ENCODE data around the gene MCF2L.
"Not testable (repeated sequence)": the region's sequence is repeated elsewhere in the genome, so short reads cannot be mapped to it uniquely, and the experiment has no call there.

Gene MCF2L

GRCh38 chr13:113049521-113049941 is 80.5 kb downstream of the MCF2L start:
- H3K27ac Mint-ChIP-seq, result no peak overlapping the region
- no peak overlapping the region for H3K4me3 Mint-ChIP-seq
- no peaks in the 10 kb centered on the region for H3K36me3 Mint-ChIP-seq
- H3K27me3 Mint-ChIP-seq, result no peaks in the 10 kb centered on the region
- peak; percentile 10 for DNase-seq
- H3K4me1 Mint-ChIP-seq, result no peaks in the 10 kb centered on the region
- CTCF ChIA-PET, result no interaction called here
- no peaks in the 10 kb centered on the region for H3K9me3 Mint-ChIP-seq

DNA sequence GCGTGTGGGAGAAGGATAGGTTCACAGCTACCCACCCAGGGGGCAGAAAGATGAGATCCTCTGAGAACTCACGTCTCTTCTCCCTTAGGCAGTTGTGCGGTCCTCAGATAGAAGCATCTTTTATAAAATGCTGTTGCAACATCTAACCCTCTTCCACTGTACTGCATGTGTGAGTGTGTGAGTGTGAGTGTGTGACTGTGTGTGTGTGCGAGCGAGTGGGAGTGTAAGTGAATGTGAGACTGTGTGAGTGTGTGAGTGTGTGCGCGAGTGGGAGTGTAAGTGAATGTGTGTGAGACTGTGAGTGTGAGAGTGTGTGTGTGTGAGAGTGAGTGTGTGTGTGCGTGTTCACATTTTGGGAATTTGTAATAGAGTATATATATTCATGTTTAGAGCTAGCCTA is 81.0 kb downstream of the MCF2L start:
- H3K36me3 Mint-ChIP-seq, result no peaks in the 10 kb centered on the region
- CTCF ChIA-PET, result no interaction called here
- H3K4me1 Mint-ChIP-seq, result no peaks in the 10 kb centered on the region
- DNase-seq, result no peak
- H3K27me3 Mint-ChIP-seq, result no peaks in the 10 kb centered on the region
- no peak overlapping the region for H3K4me3 Mint-ChIP-seq
- H3K9me3 Mint-ChIP-seq, result no peaks in the 10 kb centered on the region
- no peak overlapping the region for H3K27ac Mint-ChIP-seq

DNA sequence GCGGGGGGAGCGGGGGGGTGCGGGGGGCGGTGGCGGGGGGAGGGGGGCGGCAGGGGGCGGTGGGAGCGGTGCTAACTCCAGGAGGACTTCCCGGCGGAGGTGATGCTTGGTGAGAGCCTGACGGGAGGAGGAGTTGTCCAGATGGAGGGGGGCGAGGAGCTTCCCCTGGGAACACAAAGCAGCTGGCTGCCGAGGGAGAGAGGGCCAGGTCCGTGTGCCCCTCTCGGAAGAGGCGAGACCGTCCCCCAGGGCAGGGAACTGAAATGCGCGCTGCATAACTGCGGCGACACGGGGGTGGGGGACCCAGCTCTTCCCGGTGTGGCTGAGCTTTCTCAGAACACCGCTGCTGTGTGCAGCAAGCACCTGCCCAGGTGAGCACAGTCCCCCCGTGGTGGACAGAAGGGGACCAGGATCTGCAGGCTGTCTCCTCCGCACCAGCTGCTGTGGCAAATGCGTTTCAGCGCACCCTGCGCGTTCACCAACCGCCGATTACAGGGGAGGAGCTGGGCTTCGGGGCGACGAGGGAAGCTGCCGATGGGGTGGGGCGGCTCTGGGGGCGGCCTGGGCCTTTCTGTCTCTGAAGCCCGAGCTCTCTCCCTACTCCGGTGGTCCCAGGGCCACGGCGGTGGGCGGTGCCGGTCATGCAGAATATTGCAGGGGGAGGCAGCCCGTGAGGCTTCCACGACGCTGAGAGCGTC is 81.9 kb downstream of the MCF2L start:
- no peaks in the 10 kb centered on the region for H3K4me1 Mint-ChIP-seq

DNA sequence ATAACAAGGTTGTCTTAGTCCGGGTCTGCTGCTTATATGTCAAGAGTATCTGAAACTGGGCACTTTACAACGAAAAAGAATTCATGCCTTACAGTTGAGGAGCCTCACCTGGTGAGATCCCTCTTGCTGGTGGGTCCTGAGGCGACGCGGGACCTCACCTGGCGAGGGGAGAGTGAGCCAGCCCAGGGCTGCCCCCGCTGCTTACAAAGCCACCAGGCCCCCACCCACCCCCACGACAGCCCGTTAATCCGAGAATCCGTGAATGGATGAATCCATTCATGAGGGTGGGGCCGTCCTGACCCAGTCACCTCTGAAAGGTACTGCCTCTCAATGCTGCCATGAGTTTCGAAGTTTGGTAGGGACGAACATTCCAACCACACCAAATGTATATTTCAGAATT is 82.6 kb downstream of the MCF2L start:
- CTCF ChIA-PET, result no interaction called here

More for the DNA sequence above, 81.9 kb downstream of the MCF2L start:
- DNase-seq, result no peak
- Mint-ChIP-seq H3K4me3 (no peak overlapping the region), H3K27me3 (no peaks in the 10 kb centered on the region), H3K9me3 (no peaks in the 10 kb centered on the region), H3K27ac (no peak overlapping the region), H3K36me3 (no peaks in the 10 kb centered on the region)
- CTCF ChIA-PET, result no interaction called here

DNA sequence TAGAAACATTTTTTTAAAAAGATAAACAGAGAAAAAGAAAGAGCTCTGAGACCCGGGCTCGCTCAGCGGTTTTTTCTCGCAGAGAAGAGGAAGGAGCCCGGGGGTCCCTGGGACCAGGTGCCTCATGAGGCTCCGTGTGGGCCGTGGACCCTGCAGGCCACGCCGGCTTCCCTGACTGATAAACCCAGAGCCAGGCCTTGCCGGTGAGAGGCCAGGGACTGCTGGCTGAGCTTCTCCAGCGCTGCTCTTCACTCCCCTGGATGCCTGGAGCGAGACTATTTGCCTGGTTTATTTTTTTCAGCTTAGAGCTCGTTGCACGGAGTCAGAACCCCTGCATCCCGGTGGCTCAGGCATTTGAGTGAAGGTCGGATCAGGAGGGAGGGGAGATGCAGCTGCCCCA is 83.2 kb downstream of the MCF2L start:
- H3K4me3 Mint-ChIP-seq, result no peak overlapping the region
- H3K9me3 Mint-ChIP-seq, result no peaks in the 10 kb centered on the region
- no peaks in the 10 kb centered on the region for H3K36me3 Mint-ChIP-seq
- H3K27ac Mint-ChIP-seq, result no peak overlapping the region
- CTCF ChIA-PET, result no interaction called here
- H3K4me1 Mint-ChIP-seq, result no peaks in the 10 kb centered on the region
- no peaks in the 10 kb centered on the region for H3K27me3 Mint-ChIP-seq
- DNase-seq, result no peak

More for the DNA sequence above, 82.6 kb downstream of the MCF2L start:
- H3K27me3 Mint-ChIP-seq, result no peaks in the 10 kb centered on the region
- H3K36me3 Mint-ChIP-seq, result no peaks in the 10 kb centered on the region
- no peak overlapping the region for H3K4me3 Mint-ChIP-seq
- no peak overlapping the region for H3K27ac Mint-ChIP-seq
- H3K4me1 Mint-ChIP-seq, result no peaks in the 10 kb centered on the region
- no peak for DNase-seq
- H3K9me3 Mint-ChIP-seq, result no peaks in the 10 kb centered on the region

DNA sequence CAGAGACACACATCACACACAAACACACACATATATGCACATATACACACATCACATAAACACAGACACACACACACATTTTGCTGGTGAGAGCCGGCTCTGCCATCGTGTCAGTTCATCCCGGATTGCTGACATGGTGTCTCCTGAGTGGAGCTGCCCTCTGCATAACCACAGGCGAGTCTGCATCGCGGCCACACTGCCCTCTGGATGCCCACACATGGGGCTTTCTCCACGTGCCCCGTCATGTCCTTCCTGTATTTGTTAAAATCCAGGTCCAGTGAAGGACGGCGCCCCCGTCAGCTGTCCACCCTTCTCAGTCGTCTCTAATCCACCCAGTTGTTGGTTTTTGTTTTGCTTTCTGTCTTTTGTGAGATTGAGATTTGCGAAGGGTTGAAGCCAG is 84.0 kb downstream of the MCF2L start:
- no peak overlapping the region for H3K4me3 Mint-ChIP-seq
- no peaks in the 10 kb centered on the region for H3K27me3 Mint-ChIP-seq

GRCh38 chr13:113053376-113053775 is 84.4 kb downstream of the MCF2L start:
- no peak overlapping the region for H3K27ac Mint-ChIP-seq
- DNase-seq, result no peak
- no peaks in the 10 kb centered on the region for H3K27me3 Mint-ChIP-seq
- H3K4me3 Mint-ChIP-seq, result no peak overlapping the region
- H3K36me3 Mint-ChIP-seq, result no peaks in the 10 kb centered on the region
- H3K4me1 Mint-ChIP-seq, result no peaks in the 10 kb centered on the region
- H3K9me3 Mint-ChIP-seq, result no peaks in the 10 kb centered on the region
- CTCF ChIA-PET, result no interaction called here

More for the DNA sequence above, 84.0 kb downstream of the MCF2L start:
- Mint-ChIP-seq H3K27ac (no peak overlapping the region), H3K9me3 (no peaks in the 10 kb centered on the region), H3K4me1 (no peaks in the 10 kb centered on the region), H3K36me3 (no peaks in the 10 kb centered on the region)
- no peak for DNase-seq
- CTCF ChIA-PET, result no interaction called here

- no peaks in the 10 kb centered on the region for H3K9me3 Mint-ChIP-seq
- H3K36me3 Mint-ChIP-seq, result no peaks in the 10 kb centered on the region
- no peak overlapping the region for H3K4me3 Mint-ChIP-seq
- no peak overlapping the region for H3K27ac Mint-ChIP-seq
- CTCF ChIA-PET, result interaction anchor here (0.5 kb wide), 1 partner anchor 201 kb away, joined by 3 read pairs; no protein-coding TSS in a partner anchor
- no peak for DNase-seq
- no peaks in the 10 kb centered on the region for H3K4me1 Mint-ChIP-seq
- H3K27me3 Mint-ChIP-seq, result no peaks in the 10 kb centered on the region
Measured at GRCh38 chr13:113053801-113054604, 85.0 kb downstream of the MCF2L start.

GRCh38 chr13:113057084-113057483 is 88.1 kb downstream of the MCF2L start:
- Mint-ChIP-seq H3K27me3 (no peaks in the 10 kb centered on the region), H3K27ac (no peak overlapping the region), H3K36me3 (no peaks in the 10 kb centered on the region), H3K4me3 (no peak overlapping the region), H3K9me3 (no peaks in the 10 kb centered on the region), H3K4me1 (no peaks in the 10 kb centered on the region)
- DNase-seq, result no peak
- CTCF ChIA-PET, result no interaction called here

DNA sequence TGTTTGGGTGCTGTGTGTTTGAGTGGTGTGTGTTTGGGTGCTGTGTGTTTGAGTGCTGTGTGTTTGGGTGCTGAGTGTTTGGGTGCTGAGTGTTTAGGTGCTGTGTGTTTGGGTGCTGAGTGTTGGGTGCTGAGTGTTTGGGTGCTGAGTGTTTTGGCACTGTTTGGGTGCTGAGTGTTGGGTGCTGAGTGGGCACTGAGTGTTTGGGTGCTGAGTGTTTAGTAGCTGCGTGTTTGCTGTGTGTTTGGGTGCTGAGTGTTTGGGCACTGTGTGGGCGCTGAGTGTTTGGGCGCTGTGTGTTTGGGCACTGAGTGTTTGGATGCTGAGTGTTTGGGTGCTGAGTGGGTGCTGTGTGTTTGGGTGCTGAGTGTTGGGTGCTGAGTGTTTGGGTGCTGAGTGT is 88.5 kb downstream of the MCF2L start:
- DNase-seq, H3K9me3 Mint-ChIP-seq, H3K4me1 Mint-ChIP-seq, H3K27me3 Mint-ChIP-seq, H3K27ac Mint-ChIP-seq, H3K4me3 Mint-ChIP-seq, CTCF ChIA-PET, H3K36me3 Mint-ChIP-seq: not testable (repeated sequence)

GRCh38 chr13:113058129-113058987 is 89.3 kb downstream of the MCF2L start:
- no peak overlapping the region for H3K4me3 Mint-ChIP-seq
- no peaks in the 10 kb centered on the region for H3K36me3 Mint-ChIP-seq
- DNase-seq, result no peak
- no peaks in the 10 kb centered on the region for H3K9me3 Mint-ChIP-seq
- CTCF ChIA-PET, result no interaction called here
- no peaks in the 10 kb centered on the region for H3K4me1 Mint-ChIP-seq
- no peaks in the 10 kb centered on the region for H3K27me3 Mint-ChIP-seq
- H3K27ac Mint-ChIP-seq, result no peak overlapping the region

DNA sequence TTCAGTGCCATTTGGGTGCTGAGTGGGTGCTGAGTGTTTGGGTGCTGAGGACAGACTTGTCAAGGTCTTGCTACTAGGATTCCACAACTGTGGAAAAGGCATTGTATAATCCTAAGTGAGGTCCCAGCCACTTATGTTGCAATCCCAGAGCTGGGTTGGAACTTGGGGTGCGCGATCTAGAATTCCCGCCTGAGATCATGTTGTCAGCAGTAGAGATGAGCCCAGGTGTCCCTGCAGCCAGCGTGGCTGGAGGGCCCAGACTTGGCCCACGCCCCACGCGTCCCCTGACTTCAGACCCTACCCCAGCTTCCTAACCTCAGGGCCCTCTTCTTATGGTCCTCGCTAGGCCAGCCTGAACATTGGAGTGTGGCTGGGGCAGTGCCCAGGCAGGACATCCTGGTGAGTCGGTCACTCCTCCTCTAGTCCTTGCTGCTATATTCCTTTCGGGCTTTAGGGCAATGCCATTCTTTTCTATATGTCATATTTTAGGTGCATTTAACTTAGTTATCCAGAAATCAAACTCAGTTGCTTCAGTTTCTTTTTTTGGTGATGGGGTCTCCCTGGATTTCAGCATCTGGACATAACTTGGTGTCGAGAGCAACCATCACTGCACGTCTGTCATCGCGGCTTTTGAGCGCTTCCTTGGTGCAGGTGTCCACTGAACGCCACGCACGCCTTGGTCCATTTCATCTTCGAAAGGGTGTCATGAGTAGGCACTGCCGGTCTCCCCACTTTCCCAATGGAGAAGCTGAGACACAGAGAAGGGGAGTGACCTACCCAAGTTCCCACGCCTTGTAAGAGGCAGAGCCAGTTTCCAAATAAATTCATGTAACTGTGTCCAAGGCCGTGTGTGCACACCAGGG is 90.2 kb downstream of the MCF2L start:
- CTCF ChIA-PET, result no interaction called here
- Mint-ChIP-seq H3K27ac (peak overlapping the region; percentile 42), H3K9me3 (no peaks in the 10 kb centered on the region), H3K27me3 (no peaks in the 10 kb centered on the region), H3K4me1 (no peaks in the 10 kb centered on the region), H3K36me3 (no peaks in the 10 kb centered on the region), H3K4me3 (no peak overlapping the region)
- DNase-seq, result no peak

GRCh38 chr13:113059891-113060290 is 90.9 kb downstream of the MCF2L start:
- Mint-ChIP-seq H3K27ac (no peak overlapping the region), H3K27me3 (no peaks in the 10 kb centered on the region), H3K4me1 (no peaks in the 10 kb centered on the region), H3K4me3 (no peak overlapping the region), H3K9me3 (no peaks in the 10 kb centered on the region), H3K36me3 (no peaks in the 10 kb centered on the region)
- CTCF ChIA-PET, result no interaction called here
- DNase-seq, result no peak

Measured in activated naive CD4-positive, alpha-beta T cell treated with anti-CD3 and anti-CD28 coated beads, Interleukin-2, amount 10 ng/mL, durations not matched to agents 7 days and 5 days (primary cell).